Heart left ventricle (tissue), 13 donors: Measurements from ENCODE around the gene DZIP1L.

Experiments
- CTCF ChIP-seq, 12 donors: fragments of 200-600 bp; sonication (generic) in 4 of 12; IDR thresholded peaks; one replicate each; pipeline versions ENCODE4 v1.5.0 to v1.8.0; 2018 to 2022; ENCODE audit warnings: antibody characterized with exemption in 12 of 12, mild to moderate bottlenecking in 5 of 12
- POLR2A ChIP-seq, 2 donors: fragments of 450-650 bp; IDR thresholded peaks; one replicate each; pipeline ENCODE4 v1.6.1; 2017; ENCODE audit warnings: antibody characterized with exemption in 2 of 2, mild to moderate bottlenecking in 2 of 2, moderate library complexity in 2 of 2
- donor health status: ischemic (EF 13 %, LVEDD 7.1; RV severe dilation, severe dysfunction).
- donor health status: DM: no; HTN: yes; CAD: no.
- donor health status: DM: no; HTN: no; CAD: no.
- donor health status: ischemic (EF 25% LVEDD 6.9; RV normal size, moderate dysfunction).
- donor health status: ischemic (EF 25% LVEDD 5.7; RV mildly dilated, moderate dysfunction).
- donor health status: ischemic (EF 35%, LVEDD 5.7; RV mildly dilated, moderate dysfunction).
- donor health status: nonischemic (EF 11% LVEDD 7.7; RV severe dilation, severe dysfunction).
- donor health status: DM: yes; HTN: yes; CAD: no.
- donor health status: PGD.
- donor health status: ischemic (EF 29% LVEDD 5.4; RV normal size, mild dysfunction).
- donor health status: nonischemic (EF 23%, LVEDD 6.1; RV moderate dilation, normal function).

- no peak for TF ChIP-seq CTCF (IDR thresholded peaks at IDR 0.05)
- TF ChIP-seq POLR2A (IDR thresholded peaks at IDR 0.05) = no peak
Observed at GRCh38 chr3:138135833-138136194, 20.4 kb upstream of the DZIP1L start.
